B cell (primary cell): ENCODE results near the gene MYO16. TPM values are rescaled to one million over a fixed set of nuclear protein-coding genes. Genes with fewer than 3 reads are reported as not detected.

Experiments
- ATAC-seq: fragments of 200-7000 bp; cut with Tn5 transposase; one replicate; pipeline ENCODE4 v1.10.0; 2021; ENCODE audit warnings: low read depth, mild to moderate bottlenecking, moderate number of reproducible peaks, moderate library complexity
- CTCF ChIA-PET: fragments of 350-600 bp; sonication (Branson Sonifier 250); formaldehyde crosslinking; loops from one replicate; lab custom pipeline; 2021; ENCODE audit warnings: antibody characterized with exemption, inconsistent platforms; lab: Charles Lee
- POLR2A ChIA-PET: fragments of 350-600 bp; sonication (Branson Sonifier 250); formaldehyde crosslinking; loops from one replicate; lab custom pipeline; 2021; ENCODE audit warnings: antibody characterized with exemption; lab: Charles Lee
- DNase-seq: peaks from one replicate; pipeline ENCODE4 v3.0.0; 2013
- H2AFZ ChIP-seq: 2 replicates; pipeline ENCODE4 v1.6.1; 2012; ENCODE audit warnings: mild to moderate bottlenecking, low read depth, low read length; ENCODE audit not compliant: insufficient read depth, poor library complexity, severe bottlenecking
- H3K27ac ChIP-seq, 2 donors: 1 replicate in 1 of 2; 2 replicates in 1 of 2; pipeline ENCODE4 v1.5.1; 2012 to 2013; ENCODE audit warnings: low read length in 2 of 2, mild to moderate bottlenecking in 2 of 2, moderate library complexity in 1 of 2
- H3K27me3 ChIP-seq, 4 experiments: fragments of 200-600 bp in 1 of 4; sonication (generic) in 1 of 4; replicated peaks in 1 of 4; 1 replicate in 2 of 4; 2 replicates in 2 of 4; pipeline versions ENCODE4 v1.6.1 to v1.7.0; 2013 to 2016; ENCODE audit warnings: low read length in 3 of 4, mild to moderate bottlenecking in 2 of 4, mixed read lengths in 1 of 4, moderate library complexity in 1 of 4; ENCODE audit not compliant: insufficient read depth in 4 of 4, control insufficient read depth in 3 of 4; ENCODE audit errors: control extremely low read depth in 1 of 4
- H3K36me3 ChIP-seq, 2 experiments: replicated peaks in 1 of 2; 1 replicate in 1 of 2; 2 replicates in 1 of 2; pipeline versions ENCODE4 v1.6.1 to v1.7.1; 2013; ENCODE audit warnings: low read length in 1 of 2; ENCODE audit not compliant: insufficient read depth in 2 of 2, control insufficient read depth in 1 of 2; ENCODE audit errors: control extremely low read depth in 1 of 2, extremely low read depth in 1 of 2
- H3K4me1 ChIP-seq, 2 donors: fragments of 200-600 bp in 1 of 2; sonication (generic) in 1 of 2; 1 replicate in 1 of 2; 2 replicates in 1 of 2; pipeline versions ENCODE4 v1.5.1 to v1.6.1; 2013 to 2017; ENCODE audit warnings: low read length in 2 of 2; ENCODE audit not compliant: control insufficient read depth in 2 of 2, insufficient read depth in 2 of 2
- H3K4me2 ChIP-seq: replicated peaks from 2 replicates; pipeline ENCODE3; 2012; ENCODE audit warnings: mild to moderate bottlenecking, low read depth, low read length; ENCODE audit not compliant: poor library complexity, severe bottlenecking
- H3K4me3 ChIP-seq, 5 experiments: fragments of 200-600 bp in 1 of 5; sonication (generic) in 1 of 5; 1 replicate in 3 of 5; 2 replicates in 2 of 5; pipeline versions ENCODE4 v1.5.1 to v1.7.0; 2011 to 2016; ENCODE audit warnings: low read length in 4 of 5, mild to moderate bottlenecking in 4 of 5, low read depth in 2 of 5, control low read depth in 1 of 5, moderate library complexity in 1 of 5; ENCODE audit not compliant: insufficient read depth in 1 of 5; ENCODE audit errors: control extremely low read depth in 1 of 5, extremely low read depth in 1 of 5
- H3K79me2 ChIP-seq: fragments of 200-600 bp; sonication (generic); one replicate; pipeline ENCODE4 v1.6.0; 2016; ENCODE audit warnings: low read length; ENCODE audit not compliant: control insufficient read depth, insufficient read depth
- H3K9ac ChIP-seq: fragments of 200-600 bp; sonication (generic); 2 replicates; pipeline ENCODE4 v1.6.1; 2017; ENCODE audit warnings: mild to moderate bottlenecking, low read length, moderate library complexity
- H3K9me3 ChIP-seq, 3 donors: one replicate each; pipeline versions ENCODE4 v1.6.1 to v1.7.1; 2013; ENCODE audit warnings: low read length in 2 of 3; ENCODE audit not compliant: control insufficient read depth in 2 of 3, insufficient read depth in 1 of 3; ENCODE audit errors: control extremely low read depth in 1 of 3
- H4K20me1 ChIP-seq: 2 replicates; pipeline ENCODE4 v1.6.0; 2012; ENCODE audit warnings: mild to moderate bottlenecking, low read length; ENCODE audit not compliant: insufficient read depth, control insufficient read depth, poor library complexity, severe bottlenecking
- H3K27ac Mint-ChIP-seq: one replicate; pipeline ENCODE4 v1.8.0; 2021; ENCODE audit warnings: mixed read lengths
- H3K27me3 Mint-ChIP-seq: one replicate; pipeline ENCODE4 v1.8.0; 2021; ENCODE audit warnings: mixed read lengths
- H3K4me1 Mint-ChIP-seq: one replicate; pipeline ENCODE4 v1.8.0; 2021; ENCODE audit warnings: mixed read lengths
- H3K4me3 Mint-ChIP-seq: one replicate; pipeline ENCODE4 v1.8.0; 2021; ENCODE audit warnings: mixed read lengths
- H3K9me3 Mint-ChIP-seq: one replicate; pipeline ENCODE4 v1.8.0; 2022; ENCODE audit warnings: mixed read lengths; ENCODE audit not compliant: insufficient read depth
- CTCF ChIP-seq: fragments of 200-600 bp; IDR thresholded peaks from one replicate; pipeline ENCODE4 v1.8.0; 2022; ENCODE audit warnings: antibody characterized with exemption, mild to moderate bottlenecking
- EZH2 ChIP-seq: IDR thresholded peaks from 2 replicates; pipeline ENCODE4 v1.6.1; 2012; ENCODE audit warnings: borderline replicate concordance, low read depth, mild to moderate bottlenecking, moderate library complexity, low read length; ENCODE audit not compliant: insufficient read depth, poor library complexity, severe bottlenecking
- WGBS: methylation state at CpG from one replicate; pipeline ENCODE4 v1.1.5; 2013; ENCODE audit warnings: missing lambda C conversion rate; ENCODE audit not compliant: insufficient coverage; 5-methylcytosine and 5-hydroxymethylcytosine counted together
- intact Hi-C: fragments of 100-400 bp; cut with micrococcal nuclease; formaldehyde crosslinking; loops from one replicate; pipeline ENCODE4 v1.10.0; 2022
- polyA plus RNA-seq: library from polyadenylated mRNA; depleted of rRNA; stranded (reverse); fragments of >200 nt; gene quantifications from 2 replicates; pipeline ENCODE4 v1.2.3, GENCODE V29; 2012
- total RNA-seq, 2 donors: library from RNA; stranded (reverse); fragments of 120-200 nt in 1 of 2; gene quantifications; 1 replicate in 1 of 2; 2 replicates in 1 of 2; pipeline versions ENCODE4 v1.2.3 to v1.2.4, GENCODE V29; 2013 to 2022

MYO16 gene
- total and polyA plus RNA-seq, 2 donors (not counting 1 experiment from before 2014, with no cell fraction given): not detected

GRCh38 chr13:108984251-108984920 is 355.0 kb downstream of the MYO16 start:
- ATAC-seq (no peak), DNase-seq (no peak)
- H3K9me3 ChIP-seq: no peaks in the 10 kb centered on the region
- no peaks in the 10 kb centered on the region for H3K4me1 ChIP-seq
- WGBS: 95% methylated on average over 7 of the region's 7 CpGs
- Mint-ChIP-seq H3K27ac (no peak overlapping the region), H3K4me1 (no peaks in the 10 kb centered on the region), H3K9me3 (no peaks in the 10 kb centered on the region), H3K27me3 (peaks cover 16% of the 10 kb centered on the region), H3K4me3 (no peak overlapping the region)
- no peaks in the 10 kb centered on the region for H4K20me1 ChIP-seq
- no peak overlapping the region for H3K4me3 ChIP-seq
- no peak overlapping the region for H2AFZ ChIP-seq
- H3K27me3 ChIP-seq: peaks cover 0 to 3% (median 0%) of the 10 kb centered on the region in 4 experiments
- H3K9ac ChIP-seq: no peak overlapping the region
- H3K4me2 ChIP-seq: no peak overlapping the region
- ChIA-PET CTCF (no interaction called here), POLR2A (interaction anchor here (0.6 kb wide), 1 partner anchor 10 kb away, joined by 3 read pairs; no protein-coding TSS in a partner anchor)
- no peak overlapping the region for H3K27ac ChIP-seq
- intact Hi-C loops: no loop called here
- TF ChIP-seq EZH2: no peak
- no peak for TF ChIP-seq CTCF
- H3K36me3 ChIP-seq: no peaks in the 10 kb centered on the region
- no peaks in the 10 kb centered on the region for H3K79me2 ChIP-seq

- Histone ChIP-seq H3K4me1 (no peaks in the 10 kb centered on the region), H3K9ac (no peak overlapping the region), H3K27me3 (peaks cover 0 to 3% (median 0%) of the 10 kb centered on the region in 4 experiments), H3K27ac (no peak overlapping the region), H3K4me3 (no peak overlapping the region), H3K4me2 (no peak overlapping the region), H2AFZ (no peak overlapping the region), H4K20me1 (no peaks in the 10 kb centered on the region), H3K36me3 (no peaks in the 10 kb centered on the region), H3K9me3 (no peaks in the 10 kb centered on the region), H3K79me2 (no peaks in the 10 kb centered on the region)
- TF ChIP-seq CTCF (no peak), EZH2 (no peak)
- 94% methylated on average over 4 of the region's 10 CpGs for WGBS
- Mint-ChIP-seq H3K27ac (no peak overlapping the region), H3K4me1 (no peaks in the 10 kb centered on the region), H3K9me3 (no peaks in the 10 kb centered on the region), H3K27me3 (peaks cover 16% of the 10 kb centered on the region), H3K4me3 (no peak overlapping the region)
- intact Hi-C loops: no loop called here
- ChIA-PET CTCF (no interaction called here), POLR2A (no interaction called here)
- ATAC-seq: no peak
- no peak for DNase-seq
Measured at GRCh38 chr13:108985166-108985565, 355.8 kb downstream of the MYO16 start.
